ENCODE measurements around the gene CACNA1H.

GRCh38 chr16:1260101-1260680, 107.3 kb downstream of the CACNA1H start:
- TF ChIP-seq CTCF (IDR thresholded peaks at IDR 0.05) = no peak
- TF ChIP-seq POLR2A (IDR thresholded peaks at IDR 0.05) = no peak

All from heart left ventricle (tissue), 13 donors.